H54 (cell line): ENCODE results near the gene EIF4E2.
"Not testable (repeated sequence)": the region's sequence is repeated elsewhere in the genome, so short reads cannot be mapped to it uniquely, and the experiment has no call there.

Experiments used
- DNase-seq: peaks from one replicate; pipeline ENCODE4 v3.0.0; 2011; ENCODE audit warnings: low spot score, mixed read lengths; ENCODE audit not compliant: insufficient read length
- FAIRE-seq: peaks from 3 replicates; lab custom pipeline; 2011; peaks lifted over from hg19 to GRCh38; lab: Jason Lieb, UNC
- POLR2A ChIP-seq: IDR thresholded peaks from 2 replicates; pipeline ENCODE4 v1.6.1; 2011; ENCODE audit warnings: low read depth, mild to moderate bottlenecking, low read length

Gene EIF4E2

DNA sequence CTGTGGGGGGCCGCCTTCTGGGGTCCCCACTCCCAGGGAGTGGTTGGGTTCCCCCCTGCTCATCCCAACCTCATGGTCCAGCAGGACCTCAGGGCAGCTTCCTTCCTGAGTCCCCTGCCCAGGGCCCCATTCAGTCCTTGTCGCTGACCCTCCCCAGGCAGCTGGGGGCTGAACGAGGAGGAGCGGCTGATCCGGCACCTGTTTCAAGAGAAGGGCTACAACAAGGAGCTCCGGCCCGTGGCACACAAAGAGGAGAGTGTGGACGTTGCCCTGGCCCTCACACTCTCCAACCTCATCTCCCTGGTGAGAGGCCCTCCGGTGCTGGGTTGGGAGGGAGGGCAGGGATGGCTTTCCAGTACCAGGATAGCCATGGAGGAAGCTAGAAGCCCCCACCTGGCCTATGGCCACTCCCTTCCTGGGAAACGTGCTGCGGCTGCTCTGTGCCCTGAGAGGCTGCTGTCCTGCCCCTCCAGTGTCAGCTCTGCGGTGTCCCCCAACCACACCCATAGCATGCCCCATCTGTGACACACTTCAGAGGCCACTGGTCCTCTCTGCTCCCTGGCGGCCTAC is 24.0 kb upstream of the EIF4E2 start:
- DNase-seq (no peak), FAIRE-seq (no peak)
- no peak for TF ChIP-seq POLR2A

DNA sequence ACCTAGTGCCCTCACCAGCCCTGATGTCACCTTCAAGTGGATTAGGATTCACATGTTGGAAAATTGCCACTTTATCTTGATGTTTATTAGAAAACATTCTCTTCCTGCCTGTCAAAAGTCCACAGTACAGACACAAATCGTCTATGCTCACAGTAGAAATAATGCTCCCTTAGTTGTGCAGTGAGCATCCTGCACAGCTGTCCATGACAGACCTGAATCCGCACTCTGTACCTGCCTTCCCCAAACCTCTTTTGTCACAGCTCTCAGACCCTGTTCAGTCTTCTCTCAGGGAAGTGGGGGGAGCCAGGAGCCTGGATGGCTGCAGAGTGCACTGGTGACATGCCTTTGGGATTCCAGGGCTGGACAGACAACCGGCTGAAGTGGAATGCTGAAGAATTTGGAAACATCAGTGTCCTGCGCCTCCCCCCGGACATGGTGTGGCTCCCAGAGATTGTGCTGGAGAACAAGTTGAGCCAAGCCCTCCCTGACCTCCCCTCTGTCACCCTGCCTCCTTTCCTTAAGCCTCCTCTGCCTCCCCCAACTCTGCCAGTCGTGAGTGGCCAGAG is 22.5 kb upstream of the EIF4E2 start:
- TF ChIP-seq POLR2A: no peak
- FAIRE-seq (no peak), DNase-seq (no peak)

DNA sequence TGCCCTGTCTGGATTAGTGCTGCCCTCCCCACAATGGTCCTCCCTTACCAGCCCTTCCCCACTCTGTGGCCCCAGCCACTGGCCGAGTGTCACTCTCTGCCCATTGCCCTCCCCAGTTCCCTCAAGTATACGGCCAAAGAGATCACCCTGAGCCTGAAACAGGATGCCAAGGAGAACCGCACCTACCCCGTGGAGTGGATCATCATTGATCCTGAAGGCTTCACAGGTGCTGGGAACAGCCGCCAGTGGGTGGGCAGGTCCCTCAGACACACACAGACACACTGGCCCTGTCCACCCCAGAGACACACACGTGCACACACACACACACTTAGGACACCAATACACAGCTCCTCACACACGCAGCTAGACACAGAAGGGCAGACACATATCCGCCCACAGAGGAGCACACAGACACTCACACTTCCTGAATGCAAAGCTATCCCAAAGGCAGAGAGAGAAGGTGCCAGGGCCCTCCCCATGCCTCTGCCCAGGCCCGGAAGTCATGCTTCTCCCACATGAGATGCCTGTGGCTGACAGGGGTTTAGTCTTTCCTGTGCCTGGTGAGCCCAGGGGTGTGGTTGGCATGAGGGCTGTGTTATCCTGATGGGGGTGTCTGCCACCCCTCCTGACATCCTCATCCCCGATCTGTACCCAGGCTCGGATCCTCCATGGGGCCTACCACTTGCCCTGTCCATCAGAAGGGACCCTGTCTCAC is 21.6 kb upstream of the EIF4E2 start:
- DNase-seq (peak; percentile 62), FAIRE-seq (no peak)
- no peak for TF ChIP-seq POLR2A

DNA sequence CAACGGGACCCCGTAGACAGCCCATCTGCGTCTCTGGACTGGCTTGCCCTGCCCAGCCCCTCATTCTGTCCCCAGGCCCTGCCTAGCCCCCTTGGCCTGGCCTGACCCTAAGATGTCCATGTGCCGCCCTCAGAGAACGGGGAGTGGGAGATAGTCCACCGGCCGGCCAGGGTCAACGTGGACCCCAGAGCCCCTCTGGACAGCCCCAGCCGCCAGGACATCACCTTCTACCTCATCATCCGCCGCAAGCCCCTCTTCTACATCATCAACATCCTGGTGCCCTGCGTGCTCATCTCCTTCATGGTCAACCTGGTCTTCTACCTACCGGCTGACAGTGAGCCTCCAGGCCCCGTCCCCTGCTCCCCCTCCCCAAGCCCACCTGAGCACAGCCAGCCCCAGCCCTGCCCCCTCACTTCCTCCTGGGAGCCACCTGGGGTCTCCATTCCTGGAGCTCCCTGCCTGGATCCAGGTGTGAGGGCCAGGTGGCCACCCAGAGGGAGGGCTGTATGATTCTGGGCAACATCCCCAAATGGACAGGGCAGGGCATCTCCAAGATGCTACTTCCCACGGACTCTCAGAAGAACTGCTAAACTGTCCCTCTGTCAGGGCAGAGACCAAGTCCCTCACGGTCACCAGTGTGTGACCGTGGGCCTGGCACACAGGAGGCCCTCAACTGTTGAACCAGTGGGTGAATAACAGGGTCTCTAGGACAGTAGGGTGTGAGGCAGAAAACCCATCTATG is 20.5 kb upstream of the EIF4E2 start:
- DNase-seq (no peak), FAIRE-seq (no peak)
- no peak for TF ChIP-seq POLR2A

DNA sequence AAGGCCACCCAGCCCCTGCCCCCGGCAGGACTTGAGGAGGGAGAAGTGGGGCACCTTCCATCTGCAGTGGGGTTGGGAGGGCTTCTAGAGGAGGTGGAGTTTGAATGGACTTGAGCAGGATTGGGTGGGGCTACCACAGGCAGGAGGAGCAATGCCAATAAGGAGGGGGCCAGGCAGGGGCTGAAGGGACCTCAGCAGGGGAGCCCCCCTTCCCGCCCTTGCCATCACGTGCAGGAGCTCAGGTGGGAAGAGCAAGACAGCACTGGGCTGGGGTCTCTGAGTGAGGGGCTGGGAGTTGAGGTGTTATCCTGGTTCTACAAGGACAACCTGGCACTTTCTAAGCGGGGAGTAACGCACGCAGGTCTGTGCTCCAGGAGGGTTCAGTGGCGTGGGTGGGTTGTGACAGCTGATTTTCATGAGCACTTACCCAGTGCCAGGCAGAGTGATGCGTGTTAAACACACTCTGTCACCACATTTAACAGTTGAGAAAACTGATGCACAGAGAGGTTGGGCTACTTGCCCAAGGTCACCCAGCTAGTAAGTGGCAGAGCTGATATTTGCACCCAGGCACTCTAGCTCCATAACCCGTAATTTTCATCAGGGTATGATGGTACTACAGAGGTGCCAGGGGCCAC is 19.7 kb upstream of the EIF4E2 start:
- FAIRE-seq (no peak), DNase-seq (no peak)
- TF ChIP-seq POLR2A: no peak

DNA sequence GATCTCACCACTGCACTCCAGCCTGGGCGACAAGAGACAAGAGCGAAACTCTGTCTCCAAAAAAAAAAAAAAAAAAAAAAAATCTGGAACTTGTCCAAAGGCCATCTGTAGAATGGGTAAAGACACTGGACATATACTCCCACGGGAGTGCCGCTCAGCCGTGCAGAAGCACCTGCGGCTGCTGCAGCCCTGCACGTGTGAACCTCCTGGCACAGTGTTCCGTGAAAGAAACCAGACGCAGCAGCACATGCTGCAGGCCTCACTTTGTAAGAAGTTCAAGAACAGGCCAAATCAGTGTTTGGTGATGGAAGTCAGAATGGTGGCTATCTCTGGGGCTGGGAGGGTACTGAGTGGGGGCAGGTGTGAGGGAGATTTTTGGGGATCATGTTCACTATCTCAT is 18.1 kb upstream of the EIF4E2 start:
- no peak for FAIRE-seq
- no peak for TF ChIP-seq POLR2A
- no peak for DNase-seq

DNA sequence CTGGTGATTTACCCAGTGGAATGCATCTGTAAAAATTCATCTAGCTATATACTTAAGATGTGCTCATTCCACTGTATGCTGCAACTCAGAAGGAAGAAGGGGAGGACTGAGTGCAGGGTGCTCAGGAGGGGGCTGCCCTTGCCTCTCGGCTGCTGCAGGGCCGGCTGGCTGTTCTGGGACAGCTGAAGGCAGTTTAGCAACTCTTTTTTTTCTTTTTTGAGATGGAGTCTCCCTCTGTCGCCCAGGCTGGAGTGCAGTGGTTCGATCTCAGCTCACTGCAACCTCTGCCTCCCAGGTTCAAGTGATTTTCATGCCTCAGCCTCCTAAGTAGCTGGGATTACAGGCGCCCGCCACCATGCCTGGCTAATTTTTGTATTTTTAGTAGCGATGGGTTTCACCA is 17.7 kb upstream of the EIF4E2 start:
- FAIRE-seq, DNase-seq: not testable (repeated sequence)

DNA sequence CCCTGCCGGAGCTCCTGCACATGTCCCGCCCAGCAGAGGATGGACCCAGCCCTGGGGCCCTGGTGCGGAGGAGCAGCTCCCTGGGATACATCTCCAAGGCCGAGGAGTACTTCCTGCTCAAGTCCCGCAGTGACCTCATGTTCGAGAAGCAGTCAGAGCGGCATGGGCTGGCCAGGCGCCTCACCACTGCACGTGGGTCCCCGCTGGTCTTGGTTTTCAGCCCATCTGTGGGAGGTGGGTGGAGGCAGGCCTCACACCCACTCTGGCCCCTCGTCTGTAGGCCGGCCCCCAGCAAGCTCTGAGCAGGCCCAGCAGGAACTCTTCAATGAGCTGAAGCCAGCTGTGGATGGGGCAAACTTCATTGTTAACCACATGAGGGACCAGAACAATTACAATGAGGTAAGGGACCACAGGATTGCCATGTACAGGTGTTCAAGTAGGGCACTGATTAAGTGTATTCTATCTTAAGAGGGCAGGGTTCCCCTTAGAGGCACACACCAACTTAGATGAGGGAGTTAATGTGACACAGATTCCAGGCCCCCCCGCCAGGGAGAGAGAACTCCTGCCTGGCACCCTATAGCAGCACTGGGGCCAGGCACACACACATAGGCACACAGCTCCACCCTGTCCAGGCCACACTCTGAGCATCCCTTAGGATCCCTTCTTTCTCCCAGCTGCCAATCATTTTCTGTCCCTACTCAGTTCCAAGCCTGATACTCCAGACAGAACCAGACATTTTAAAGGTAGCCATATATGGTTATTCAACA is 16.4 kb upstream of the EIF4E2 start:
- DNase-seq: no peak
- FAIRE-seq: no peak
- no peak for TF ChIP-seq POLR2A

DNA sequence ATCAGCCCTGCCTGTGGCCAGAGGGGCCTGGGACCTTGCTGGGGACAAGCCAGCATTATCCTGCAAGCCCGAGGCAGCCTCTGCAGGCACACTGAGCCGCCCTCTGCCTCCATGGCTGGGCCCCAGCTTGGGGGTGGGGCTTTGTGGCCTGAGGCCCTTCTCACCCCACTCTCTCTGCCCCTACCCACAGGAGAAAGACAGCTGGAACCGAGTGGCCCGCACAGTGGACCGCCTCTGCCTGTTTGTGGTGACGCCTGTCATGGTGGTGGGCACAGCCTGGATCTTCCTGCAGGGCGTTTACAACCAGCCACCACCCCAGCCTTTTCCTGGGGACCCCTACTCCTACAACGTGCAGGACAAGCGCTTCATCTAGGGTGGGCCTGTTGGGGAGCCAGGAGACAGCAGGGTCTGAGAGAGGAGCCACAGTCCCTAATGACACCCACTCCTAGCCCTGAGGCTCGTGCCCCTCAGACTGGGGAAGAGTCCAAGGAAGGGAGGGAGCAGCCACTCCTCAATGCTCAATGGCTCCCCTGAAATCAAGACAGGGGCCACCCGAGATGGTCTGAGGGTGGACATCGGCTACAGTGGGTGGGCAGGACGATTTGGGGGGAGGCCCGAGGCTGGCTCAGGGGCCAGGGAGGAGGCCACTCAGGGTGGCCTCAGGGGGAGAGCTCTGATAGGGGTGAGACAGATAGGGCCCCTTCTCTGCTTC is 15.4 kb upstream of the EIF4E2 start:
- TF ChIP-seq POLR2A: no peak
- FAIRE-seq: no peak
- DNase-seq: no peak

DNA sequence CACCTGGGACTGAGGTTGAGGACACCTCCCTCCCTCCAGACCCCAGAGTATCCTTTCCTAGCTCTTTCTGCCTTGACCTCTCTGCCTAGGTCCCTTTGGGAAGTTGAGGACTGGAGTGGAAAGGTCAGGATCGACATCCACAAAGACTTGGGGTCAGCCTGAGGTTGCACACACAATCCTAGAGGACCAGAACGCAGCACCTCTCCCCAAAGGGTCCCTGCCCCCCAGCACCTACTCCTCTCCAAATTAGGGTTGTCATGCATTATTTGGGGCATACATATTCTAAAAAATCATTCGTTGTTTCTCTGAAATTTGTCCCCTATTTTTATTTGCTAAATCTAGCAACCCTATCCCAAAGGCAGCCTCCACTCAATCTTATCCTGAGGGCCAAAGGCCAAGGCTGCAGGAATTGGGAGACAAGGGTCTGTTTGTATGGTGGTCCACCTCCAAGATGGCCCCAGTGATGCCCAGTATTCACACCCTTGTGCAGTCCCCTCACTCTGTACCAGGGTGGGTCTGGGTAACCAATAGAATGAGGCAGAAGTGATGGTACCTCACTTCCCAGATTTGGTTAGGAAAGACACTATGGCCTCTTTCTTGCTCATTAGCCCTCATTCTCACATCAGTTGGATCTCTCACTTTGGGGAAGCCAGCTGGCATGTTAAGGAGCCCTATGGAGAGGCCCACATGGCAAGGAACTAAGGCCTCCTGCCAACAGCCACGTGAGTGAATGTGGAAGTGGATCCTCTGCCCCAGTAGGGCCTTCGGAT is 14.5 kb upstream of the EIF4E2 start:
- DNase-seq (no peak), FAIRE-seq (no peak)
- no peak for TF ChIP-seq POLR2A

DNA sequence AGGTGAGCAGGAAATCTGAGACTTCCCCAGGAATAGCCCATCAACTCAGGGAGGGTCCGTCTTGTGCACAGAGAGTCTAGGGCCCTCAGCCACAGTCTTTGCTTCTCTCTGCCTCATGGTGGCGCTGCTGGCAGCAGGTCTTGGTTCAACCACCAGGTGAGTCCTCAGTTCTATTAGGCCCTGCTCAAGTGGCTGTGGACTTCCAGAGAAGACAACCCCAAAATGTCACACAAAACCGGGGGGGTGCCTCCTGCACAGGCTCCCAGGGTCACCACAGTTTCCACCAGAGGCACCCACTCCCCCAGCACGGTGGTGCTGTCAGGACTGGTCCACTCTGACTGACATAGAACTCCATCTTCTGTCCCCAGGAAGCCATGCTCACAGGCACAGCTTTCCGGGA is 13.4 kb upstream of the EIF4E2 start:
- DNase-seq (no peak), FAIRE-seq (no peak)
- no peak for TF ChIP-seq POLR2A

DNA sequence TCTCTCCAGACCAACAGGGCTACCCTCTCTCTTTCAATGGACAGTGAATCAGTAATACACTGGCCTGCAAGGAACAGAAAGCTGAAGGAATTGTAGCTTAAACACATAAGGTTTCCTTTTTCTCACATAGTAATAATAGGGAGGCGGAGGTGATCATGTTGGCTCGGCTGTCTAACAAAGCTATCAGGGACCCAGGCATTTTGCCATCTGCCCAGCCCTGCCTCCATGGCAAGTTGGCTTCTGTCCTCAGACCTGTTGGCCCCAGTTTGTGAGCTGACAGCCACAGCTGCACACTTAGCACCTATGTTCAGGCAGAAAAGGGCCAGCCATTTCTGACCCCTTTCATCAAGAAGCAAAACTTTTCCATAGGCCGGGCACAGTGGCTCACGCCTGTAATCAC is 13.0 kb upstream of the EIF4E2 start:
- FAIRE-seq (no peak), DNase-seq (no peak)
- no peak for TF ChIP-seq POLR2A
